22Rv1 (cell line): ENCODE data around the gene KRTAP5-7.

ENCODE experiments used
- ZFX ChIP-seq: fragments of 450-650 bp; IDR thresholded peaks from 2 replicates; pipeline ENCODE4 v1.6.1; 2017; ENCODE audit warnings: antibody characterized with exemption, borderline replicate concordance
- TF ChIP-seq, protein P1 (sequence below): fragments of 450-650 bp; IDR thresholded peaks from 2 replicates; pipeline ENCODE4 v1.5.1; 2017; ENCODE audit warnings: mild to moderate bottlenecking

DNA sequence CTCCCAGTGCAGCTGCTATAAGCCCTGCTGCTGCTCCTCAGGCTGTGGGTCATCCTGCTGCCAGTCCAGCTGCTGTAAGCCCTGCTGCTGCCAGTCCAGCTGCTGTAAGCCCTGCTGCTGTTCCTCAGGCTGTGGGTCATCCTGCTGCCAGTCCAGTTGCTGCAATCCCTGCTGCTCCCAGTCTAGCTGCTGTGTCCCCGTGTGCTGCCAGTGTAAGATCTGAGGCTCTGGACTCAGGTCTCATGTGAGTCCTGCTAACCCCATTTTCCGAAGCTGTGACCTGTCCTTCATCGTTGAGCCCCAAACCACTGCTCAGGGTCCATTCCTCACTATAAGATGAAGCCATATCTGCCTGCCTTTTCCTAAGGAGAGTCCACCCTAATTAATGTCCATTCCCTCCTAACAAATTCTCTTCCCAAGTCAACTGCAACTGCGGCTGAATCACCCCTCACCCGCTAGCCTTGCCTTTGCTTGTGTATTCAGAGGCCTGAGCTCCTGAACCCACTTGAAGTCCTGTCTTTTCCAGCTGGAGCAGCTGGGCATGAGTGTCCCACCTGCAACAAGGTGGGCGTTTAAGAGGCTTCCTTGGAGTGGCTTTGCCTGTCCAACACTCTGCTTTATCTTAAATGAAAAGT, 626 bp downstream of the KRTAP5-7 start:
- TF ChIP-seq, protein P1, sequence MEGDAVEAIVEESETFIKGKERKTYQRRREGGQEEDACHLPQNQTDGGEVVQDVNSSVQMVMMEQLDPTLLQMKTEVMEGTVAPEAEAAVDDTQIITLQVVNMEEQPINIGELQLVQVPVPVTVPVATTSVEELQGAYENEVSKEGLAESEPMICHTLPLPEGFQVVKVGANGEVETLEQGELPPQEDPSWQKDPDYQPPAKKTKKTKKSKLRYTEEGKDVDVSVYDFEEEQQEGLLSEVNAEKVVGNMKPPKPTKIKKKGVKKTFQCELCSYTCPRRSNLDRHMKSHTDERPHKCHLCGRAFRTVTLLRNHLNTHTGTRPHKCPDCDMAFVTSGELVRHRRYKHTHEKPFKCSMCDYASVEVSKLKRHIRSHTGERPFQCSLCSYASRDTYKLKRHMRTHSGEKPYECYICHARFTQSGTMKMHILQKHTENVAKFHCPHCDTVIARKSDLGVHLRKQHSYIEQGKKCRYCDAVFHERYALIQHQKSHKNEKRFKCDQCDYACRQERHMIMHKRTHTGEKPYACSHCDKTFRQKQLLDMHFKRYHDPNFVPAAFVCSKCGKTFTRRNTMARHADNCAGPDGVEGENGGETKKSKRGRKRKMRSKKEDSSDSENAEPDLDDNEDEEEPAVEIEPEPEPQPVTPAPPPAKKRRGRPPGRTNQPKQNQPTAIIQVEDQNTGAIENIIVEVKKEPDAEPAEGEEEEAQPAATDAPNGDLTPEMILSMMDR, result no peak
- TF ChIP-seq ZFX, result no peak
